ENCODE data around the gene PRRX2. TPM values are rescaled to one million over a fixed set of nuclear protein-coding genes. Genes with fewer than 3 reads are reported as not detected.
A peak's percentile ranks its signal among the peaks of the same experiment; 100 is the strongest.

PRRX2 gene
- total and polyA plus RNA-seq, 9 of the 15 experiments (the other 6 are each of a cell fraction or from before 2014, with no cell fraction given) = 0.21 TPM; not detected in 8

GRCh38 chr9:129626079-129626624 is 39.3 kb upstream of the PRRX2 start, which contains the start of gene NTMT1 (continued):
- TF ChIP-seq SP1 (CRISPR knock-in tag; IDR thresholded peaks at IDR 0.05) (peak; percentile 63; the same call in 1 of the 2 replicates), E2F1 (CRISPR knock-in tag; IDR thresholded peaks at IDR 0.05) (0 out of 2 replicates have a peak, but pooled peaks have one; percentile 73), ETS1 (conservative IDR thresholded peaks at IDR 0.05; ENCODE audit: control insufficient read depth, low read depth, low read length) (peak; percentile 77; the same call in 1 of the 2 replicates), KDM2B (CRISPR knock-in tag; IDR thresholded peaks at IDR 0.05) (peak; percentile 40; the same call in 1 of the 2 replicates), TOE1 (IDR thresholded peaks at IDR 0.05; ENCODE audit: borderline replicate concordance) (peak; percentile 99), TOE1 (CRISPR knock-in tag; IDR thresholded peaks at IDR 0.05; ENCODE audit: borderline replicate concordance, low read depth) (no peak), FOXJ2 (tag; IDR thresholded peaks at IDR 0.05) (no peak), HSF4 (CRISPR knock-in tag; IDR thresholded peaks at IDR 0.05; ENCODE audit: borderline replicate concordance) (no peak), ZNF431 (CRISPR knock-in tag; IDR thresholded peaks at IDR 0.05) (0 out of 2 replicates have a peak, but pooled peaks have one; percentile 64), IRF9 (tag; IDR thresholded peaks at IDR 0.05) (no peak), ETV1 (tag; conservative IDR thresholded peaks at IDR 0.05; ENCODE audit: low read depth) (0 out of 2 replicates have a peak, but pooled peaks have one; percentile 26), TAF9B (IDR thresholded peaks at IDR 0.05; ENCODE audit: partially characterized antibody) (peak; percentile 87), DIDO1 (tag; IDR thresholded peaks at IDR 0.05; ENCODE audit: low read depth) (peak; percentile 64; the same call in 1 of the 2 replicates), ZBTB40 (IDR thresholded peaks at IDR 0.05) (peak; percentile 85), ZBTB40 (CRISPR knock-in tag; IDR thresholded peaks at IDR 0.05) (no peak)

Measured in K562 (cell line).